Upper lobe of left lung (tissue), 6 donors: ENCODE measurements around the gene PLXNB2. TPM values are rescaled to one million over a fixed set of nuclear protein-coding genes. Genes with fewer than 3 reads are reported as not detected.

Experiments
- ATAC-seq, 2 donors: fragments of 200-7000 bp; cut with Tn5 transposase; one replicate each; pipeline ENCODE4 v1.9.1; 2022; ENCODE audit warnings: mild to moderate bottlenecking in 2 of 2, moderate library complexity in 2 of 2; ENCODE audit not compliant: low FRiP score in 2 of 2
- DNase-seq, 2 donors: peaks; one replicate each; pipeline ENCODE4 v3.0.0-alpha.2; 2019 to 2020
- H3K27ac ChIP-seq, 4 donors: fragments of 200-600 bp; sonication (generic); one replicate each; pipeline ENCODE4 v1.5.1; 2016 to 2019
- H3K27me3 ChIP-seq, 4 donors: fragments of 200-600 bp; sonication (generic); one replicate each; pipeline ENCODE4 v1.5.1; 2017 to 2019
- H3K36me3 ChIP-seq, 4 donors: fragments of 200-600 bp; sonication (generic); one replicate each; pipeline ENCODE4 v1.5.1; 2016 to 2019
- H3K4me1 ChIP-seq, 4 donors: fragments of 200-600 bp; sonication (generic); one replicate each; pipeline ENCODE4 v1.5.1; 2018 to 2019
- H3K4me3 ChIP-seq, 4 donors: fragments of 200-600 bp; sonication (generic); one replicate each; pipeline ENCODE4 v1.5.1; 2017 to 2019; ENCODE audit warnings: mild to moderate bottlenecking in 2 of 4, moderate library complexity in 1 of 4
- H3K9me3 ChIP-seq, 4 donors: fragments of 200-600 bp; sonication (generic); one replicate each; pipeline ENCODE4 v1.5.1; 2018 to 2019
- EP300 ChIP-seq, 4 donors: sonication (generic); formaldehyde crosslinking; IDR thresholded peaks; one replicate each; pipeline ENCODE4 v1.5.1; 2017; ENCODE audit warnings: antibody characterized with exemption in 4 of 4, control low read depth in 2 of 4
- POLR2A ChIP-seq, 4 donors: fragments of 450-650 bp; IDR thresholded peaks; one replicate each; pipeline ENCODE4 v1.5.1; 2016 to 2017; ENCODE audit warnings: antibody characterized with exemption in 4 of 4, mild to moderate bottlenecking in 2 of 4
- POLR2AphosphoS5 ChIP-seq, 2 donors: sonication (generic); formaldehyde crosslinking; IDR thresholded peaks; one replicate each; pipeline ENCODE4 v1.5.1; 2017; ENCODE audit warnings: antibody characterized with exemption in 2 of 2
- WGBS, 2 donors: methylation state at CpG; one replicate each; pipeline ENCODE4 v1.1.5; 2017 to 2018; 5-methylcytosine and 5-hydroxymethylcytosine counted together
- total RNA-seq, 6 donors: library from RNA; depleted of rRNA in 4 of 6; stranded (reverse); fragments of >200 nt in 4 of 6; gene quantifications; one replicate each; pipeline versions ENCODE4 v1.1.0 to v1.2.1, GENCODE V29; 2016 to 2021
- TF ChIP-seq, protein P1 (sequence below), 6 experiments: fragments of 450-650 bp in 4 of 6; fragments of 200-600 bp in 2 of 6; sonication (generic) in 2 of 6; IDR thresholded peaks; one replicate each; pipeline ENCODE4 v1.5.1; 2016 to 2019; ENCODE audit warnings: antibody characterized with exemption in 6 of 6
- donor health status: DM: no; HTN: no; CAD: no; lungs with moderate emphysema.
- donor health status: DM: no; HTN: yes; CAD: no; lungs with severe emphysema.

Gene PLXNB2
- total RNA-seq, 6 donors from 2014 or later, result 218 to 407 (median 313) TPM

DNA sequence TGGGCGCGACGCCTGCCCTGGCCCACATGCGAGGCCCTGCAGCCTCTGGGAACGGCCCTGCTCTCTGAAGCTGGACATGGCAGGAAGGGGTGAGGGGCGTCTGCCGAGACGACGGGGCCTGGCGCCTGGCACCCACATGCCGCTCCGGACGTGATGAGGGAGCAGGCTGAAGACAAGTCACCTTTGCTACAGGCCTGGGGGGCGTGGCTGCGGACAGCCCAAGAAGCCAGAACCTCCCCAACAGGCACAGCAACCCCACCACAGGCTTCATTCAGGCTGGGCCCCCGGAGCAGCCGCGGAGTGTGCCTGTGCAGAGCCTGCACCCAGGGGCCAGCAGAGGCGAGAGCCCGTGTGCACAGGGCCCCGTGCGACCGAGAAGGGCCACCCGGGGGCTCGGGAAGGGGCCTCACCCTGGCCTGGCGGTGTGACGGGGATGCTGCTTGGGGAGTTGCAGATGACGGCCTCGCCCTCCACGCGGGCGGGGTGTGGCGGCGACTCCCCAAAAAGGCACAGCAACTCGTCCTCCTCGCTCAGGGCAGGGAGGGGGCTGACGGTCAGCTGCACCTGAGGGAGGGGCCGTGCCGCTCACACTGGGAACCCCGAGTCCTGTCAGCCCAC lies 20.6 kb downstream of the PLXNB2 start:
- Histone ChIP-seq H3K4me3 (no peak overlapping the region), H3K9me3 (no peaks in the 10 kb centered on the region), H3K27me3 (no peaks in the 10 kb centered on the region), H3K4me1 (peaks cover 5 to 48% (median 20%) of the 10 kb centered on the region in 4 donors), H3K27ac (peak overlapping the region in 1 of 4 donors; percentile 49), H3K36me3 (peaks cover 34 to 90% (median 79%) of the 10 kb centered on the region in 4 donors)
- ATAC-seq, result no peak
- DNase-seq, result no peak
- TF ChIP-seq, protein P1, sequence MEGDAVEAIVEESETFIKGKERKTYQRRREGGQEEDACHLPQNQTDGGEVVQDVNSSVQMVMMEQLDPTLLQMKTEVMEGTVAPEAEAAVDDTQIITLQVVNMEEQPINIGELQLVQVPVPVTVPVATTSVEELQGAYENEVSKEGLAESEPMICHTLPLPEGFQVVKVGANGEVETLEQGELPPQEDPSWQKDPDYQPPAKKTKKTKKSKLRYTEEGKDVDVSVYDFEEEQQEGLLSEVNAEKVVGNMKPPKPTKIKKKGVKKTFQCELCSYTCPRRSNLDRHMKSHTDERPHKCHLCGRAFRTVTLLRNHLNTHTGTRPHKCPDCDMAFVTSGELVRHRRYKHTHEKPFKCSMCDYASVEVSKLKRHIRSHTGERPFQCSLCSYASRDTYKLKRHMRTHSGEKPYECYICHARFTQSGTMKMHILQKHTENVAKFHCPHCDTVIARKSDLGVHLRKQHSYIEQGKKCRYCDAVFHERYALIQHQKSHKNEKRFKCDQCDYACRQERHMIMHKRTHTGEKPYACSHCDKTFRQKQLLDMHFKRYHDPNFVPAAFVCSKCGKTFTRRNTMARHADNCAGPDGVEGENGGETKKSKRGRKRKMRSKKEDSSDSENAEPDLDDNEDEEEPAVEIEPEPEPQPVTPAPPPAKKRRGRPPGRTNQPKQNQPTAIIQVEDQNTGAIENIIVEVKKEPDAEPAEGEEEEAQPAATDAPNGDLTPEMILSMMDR (IDR thresholded peaks at IDR 0.05), result no peak
- TF ChIP-seq EP300 (IDR thresholded peaks at IDR 0.05) (no peak), POLR2A (IDR thresholded peaks at IDR 0.05) (no peak), POLR2AphosphoS5 (IDR thresholded peaks at IDR 0.05) (no peak)
- WGBS, 2 donors, result 91 to 94% methylated on average over 18 to 34 of the region's 40 CpGs

DNA sequence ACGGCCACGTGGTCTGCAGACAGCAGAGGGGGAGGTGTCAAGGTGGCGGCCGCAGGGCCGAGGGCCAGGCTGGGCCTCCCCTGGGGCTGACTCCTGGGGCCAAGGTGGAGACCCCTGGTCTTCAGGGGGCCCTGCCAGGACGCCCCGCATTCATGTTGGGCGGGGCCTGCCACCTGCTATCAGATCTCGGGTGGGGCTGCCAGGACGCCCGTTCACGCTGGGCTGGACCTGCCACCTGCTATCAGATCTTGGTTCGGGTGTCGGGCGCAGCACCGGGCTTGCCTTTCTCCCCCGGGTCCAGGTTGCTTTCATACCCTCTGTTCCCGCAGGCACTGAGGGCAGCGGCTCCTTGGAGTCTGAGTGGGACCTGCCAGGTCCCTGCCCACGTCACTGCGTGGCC lies 21.2 kb downstream of the PLXNB2 start:
- H3K27ac ChIP-seq, result peak overlapping the region in 2 of 4 donors; percentile 42 to 49
- H3K9me3 ChIP-seq, result no peaks in the 10 kb centered on the region
- ATAC-seq (no peak), DNase-seq (no peak)
- TF ChIP-seq, protein P1 (IDR thresholded peaks at IDR 0.05), result no peak
- no peak for TF ChIP-seq POLR2A (IDR thresholded peaks at IDR 0.05)
- no peak for TF ChIP-seq POLR2AphosphoS5 (IDR thresholded peaks at IDR 0.05)
- TF ChIP-seq EP300 (IDR thresholded peaks at IDR 0.05), result no peak
- WGBS, 2 donors, result 92 to 96% methylated on average over 8 to 21 of the region's 21 CpGs
- H3K4me1 ChIP-seq, result peaks cover 2 to 48% (median 19%) of the 10 kb centered on the region in 4 donors
- H3K36me3 ChIP-seq, result peaks cover 36 to 95% (median 84%) of the 10 kb centered on the region in 4 donors
- H3K27me3 ChIP-seq, result no peaks in the 10 kb centered on the region
- no peak overlapping the region for H3K4me3 ChIP-seq

DNA sequence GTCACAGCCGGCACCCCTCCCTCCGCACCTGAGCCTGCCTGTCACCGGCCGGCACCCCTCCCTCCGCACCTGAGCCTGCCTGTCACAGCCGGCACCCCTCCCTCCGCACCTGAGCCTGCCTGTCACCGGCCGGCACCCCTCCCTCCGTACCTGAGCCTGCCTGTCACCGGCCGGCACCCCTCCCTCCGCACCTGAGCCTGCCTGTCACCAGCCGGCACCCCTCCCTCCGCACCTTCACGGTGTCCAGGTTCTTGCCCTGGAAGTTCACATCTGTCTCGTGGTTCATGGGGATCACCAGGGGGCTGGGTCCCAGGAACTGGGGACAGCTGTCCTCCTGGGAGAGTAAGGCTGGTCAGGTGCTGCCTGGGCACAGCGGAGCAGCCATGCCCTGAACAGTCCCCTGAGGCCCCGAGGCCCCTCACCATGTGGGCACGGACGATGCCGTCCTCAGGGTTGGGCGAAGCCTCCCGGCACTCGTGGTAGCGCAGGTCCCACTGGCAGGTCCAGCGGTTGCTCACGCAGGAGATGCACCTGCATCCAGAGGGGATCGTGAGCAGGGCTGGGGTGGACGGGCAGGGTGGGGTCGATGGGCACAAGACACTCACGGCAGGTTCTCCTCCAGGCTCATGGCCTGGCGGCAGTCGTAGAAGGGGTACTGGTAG lies 21.7 kb downstream of the PLXNB2 start:
- no peak overlapping the region for H3K4me3 ChIP-seq
- peaks cover 2 to 45% (median 18%) of the 10 kb centered on the region in 4 donors for H3K4me1 ChIP-seq
- no peaks in the 10 kb centered on the region for H3K27me3 ChIP-seq
- WGBS, 2 donors, result 95 to 98% methylated on average over 8 to 22 of the region's 34 CpGs
- no peak for DNase-seq
- H3K27ac ChIP-seq, result peak overlapping the region in 2 of 4 donors; percentile 42 to 49
- TF ChIP-seq, protein P1 (IDR thresholded peaks at IDR 0.05), result no peak
- no peak for TF ChIP-seq POLR2A (IDR thresholded peaks at IDR 0.05)
- no peak for TF ChIP-seq POLR2AphosphoS5 (IDR thresholded peaks at IDR 0.05)
- no peak for TF ChIP-seq EP300 (IDR thresholded peaks at IDR 0.05)
- peaks cover 42 to 95% (median 90%) of the 10 kb centered on the region in 4 donors for H3K36me3 ChIP-seq
- no peaks in the 10 kb centered on the region for H3K9me3 ChIP-seq
- ATAC-seq, result no peak

DNA sequence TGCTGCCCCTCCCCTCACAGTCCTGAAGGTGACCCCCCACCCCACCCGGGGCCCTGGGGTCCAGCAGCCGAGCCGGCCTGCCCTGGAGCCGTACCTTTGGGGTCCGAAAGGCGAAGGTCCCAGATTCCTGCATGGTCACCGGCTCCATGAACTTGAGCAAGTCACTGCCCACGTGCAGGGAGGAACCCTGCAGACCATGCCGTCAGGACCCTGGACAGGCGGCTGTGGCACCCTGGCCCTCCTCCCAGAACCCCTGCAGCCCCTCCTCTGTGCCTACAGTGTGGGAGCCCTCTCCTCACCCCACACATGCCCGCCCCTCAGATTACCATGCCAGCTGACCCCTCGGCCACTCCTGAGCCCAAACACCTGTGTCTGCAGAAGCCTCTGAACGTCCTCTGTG lies 23.0 kb downstream of the PLXNB2 start:
- H3K4me1 ChIP-seq, result peaks cover 2 to 44% (median 19%) of the 10 kb centered on the region in 4 donors
- WGBS, 2 donors, result 76 to 81% methylated on average over 2 to 7 of the region's 13 CpGs
- TF ChIP-seq, protein P1 (IDR thresholded peaks at IDR 0.05), result no peak
- TF ChIP-seq POLR2A (IDR thresholded peaks at IDR 0.05) (no peak), EP300 (IDR thresholded peaks at IDR 0.05) (no peak), POLR2AphosphoS5 (IDR thresholded peaks at IDR 0.05) (no peak)
- DNase-seq, result no peak
- H3K27ac ChIP-seq, result peak overlapping the region in 2 of 4 donors; percentile 58 to 84
- H3K4me3 ChIP-seq, result no peak overlapping the region
- no peaks in the 10 kb centered on the region for H3K9me3 ChIP-seq
- H3K36me3 ChIP-seq, result peaks cover 39 to 97% (median 92%) of the 10 kb centered on the region in 4 donors
- ATAC-seq, result no peak
- no peaks in the 10 kb centered on the region for H3K27me3 ChIP-seq
